Suprapubic skin (tissue), 4 donors: Measurements from ENCODE around the gene NFYA. TPM values are rescaled to one million over a fixed set of nuclear protein-coding genes. Genes with fewer than 3 reads are reported as not detected.

Source experiments
- DNase-seq, 2 donors: peaks; one replicate each; pipeline ENCODE4 v3.0.0-alpha.2; 2019; ENCODE audit warnings: low spot score in 2 of 2
- H3K27ac ChIP-seq: fragments of 200-600 bp; sonication (generic); one replicate; pipeline ENCODE4 v1.5.1; 2019
- H3K27me3 ChIP-seq: fragments of 200-600 bp; sonication (generic); one replicate; pipeline ENCODE4 v1.5.1; 2019
- H3K36me3 ChIP-seq: fragments of 200-600 bp; sonication (generic); one replicate; pipeline ENCODE4 v1.5.1; 2019
- H3K4me1 ChIP-seq: fragments of 200-600 bp; sonication (generic); one replicate; pipeline ENCODE4 v1.5.1; 2019
- H3K4me3 ChIP-seq: fragments of 200-600 bp; sonication (generic); one replicate; pipeline ENCODE4 v1.5.1; 2019; ENCODE audit warnings: mild to moderate bottlenecking
- H3K9me3 ChIP-seq: fragments of 200-600 bp; sonication (generic); one replicate; pipeline ENCODE4 v1.5.1; 2019
- EP300 ChIP-seq: sonication (generic); formaldehyde crosslinking; IDR thresholded peaks from one replicate; pipeline ENCODE4 v1.6.1; 2017; ENCODE audit warnings: antibody characterized with exemption
- POLR2A ChIP-seq, 2 donors: fragments of 450-650 bp; IDR thresholded peaks; one replicate each; pipeline ENCODE4 v1.6.1; 2017; ENCODE audit warnings: antibody characterized with exemption in 2 of 2, mild to moderate bottlenecking in 2 of 2, moderate library complexity in 2 of 2
- POLR2AphosphoS5 ChIP-seq, 3 donors: sonication (generic); formaldehyde crosslinking; IDR thresholded peaks; one replicate each; pipeline ENCODE4 v1.6.1; 2017; ENCODE audit warnings: antibody characterized with exemption in 3 of 3
- WGBS: methylation state at CpG from one replicate; pipeline ENCODE4 v1.1.5; 2018; 5-methylcytosine and 5-hydroxymethylcytosine counted together
- total RNA-seq, 4 donors: library from RNA; depleted of rRNA; stranded (reverse); fragments of >200 nt; gene quantifications; one replicate each; pipeline ENCODE4 v1.1.0, GENCODE V29; 2016
- TF ChIP-seq, protein P1 (sequence below), 2 donors: fragments of 200-600 bp in 1 of 2; fragments of 450-650 bp in 1 of 2; sonication (generic) in 1 of 2; IDR thresholded peaks; one replicate each; pipeline ENCODE4 v1.5.1; 2016 to 2019; ENCODE audit warnings: antibody characterized with exemption in 2 of 2, mild to moderate bottlenecking in 1 of 2, moderate library complexity in 1 of 2

NFYA gene
- total RNA-seq, 4 donors from 2014 or later, result 19.7 to 33.0 (median 24.2) TPM

DNA sequence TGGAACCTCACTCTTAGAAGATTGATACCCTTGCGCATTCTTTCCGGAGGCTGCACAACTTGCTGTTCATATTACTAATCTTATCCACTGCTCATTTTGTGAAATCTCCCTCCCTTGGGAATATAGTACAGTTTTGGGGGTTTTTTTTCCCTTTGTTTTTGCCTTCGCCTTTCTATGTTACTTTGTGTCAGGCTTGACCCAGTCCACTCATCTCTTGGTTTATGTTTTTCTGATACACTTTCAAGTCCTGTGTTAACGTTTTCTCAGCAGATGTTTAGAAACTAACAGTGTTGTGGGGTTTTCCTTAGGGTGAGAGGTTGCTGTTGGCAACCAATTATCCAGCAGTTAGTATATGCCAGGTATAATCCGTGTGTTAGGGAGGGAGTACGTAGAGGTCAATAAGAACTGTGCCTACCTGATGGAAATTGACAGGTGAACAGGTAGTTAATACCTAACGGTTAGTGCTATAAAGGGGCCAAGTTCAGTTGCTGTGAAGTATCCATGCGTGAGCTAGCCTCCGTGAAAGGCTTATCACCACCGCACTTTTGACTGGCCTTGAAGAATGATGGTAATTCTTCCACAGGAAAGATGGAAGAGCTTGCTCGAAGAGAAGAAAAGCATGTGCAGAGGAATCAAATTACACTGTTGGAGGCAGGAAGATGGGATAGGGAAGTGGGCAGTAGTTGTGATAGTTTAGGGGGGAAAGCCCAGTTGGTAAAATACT, 1.4 kb downstream of the NFYA start:
- H3K27me3 ChIP-seq, result no peaks in the 10 kb centered on the region
- TF ChIP-seq EP300 (no peak), POLR2A (IDR thresholded peaks at IDR 0.05) (no peak), POLR2AphosphoS5 (IDR thresholded peaks at IDR 0.05) (no peak)
- TF ChIP-seq, protein P1, sequence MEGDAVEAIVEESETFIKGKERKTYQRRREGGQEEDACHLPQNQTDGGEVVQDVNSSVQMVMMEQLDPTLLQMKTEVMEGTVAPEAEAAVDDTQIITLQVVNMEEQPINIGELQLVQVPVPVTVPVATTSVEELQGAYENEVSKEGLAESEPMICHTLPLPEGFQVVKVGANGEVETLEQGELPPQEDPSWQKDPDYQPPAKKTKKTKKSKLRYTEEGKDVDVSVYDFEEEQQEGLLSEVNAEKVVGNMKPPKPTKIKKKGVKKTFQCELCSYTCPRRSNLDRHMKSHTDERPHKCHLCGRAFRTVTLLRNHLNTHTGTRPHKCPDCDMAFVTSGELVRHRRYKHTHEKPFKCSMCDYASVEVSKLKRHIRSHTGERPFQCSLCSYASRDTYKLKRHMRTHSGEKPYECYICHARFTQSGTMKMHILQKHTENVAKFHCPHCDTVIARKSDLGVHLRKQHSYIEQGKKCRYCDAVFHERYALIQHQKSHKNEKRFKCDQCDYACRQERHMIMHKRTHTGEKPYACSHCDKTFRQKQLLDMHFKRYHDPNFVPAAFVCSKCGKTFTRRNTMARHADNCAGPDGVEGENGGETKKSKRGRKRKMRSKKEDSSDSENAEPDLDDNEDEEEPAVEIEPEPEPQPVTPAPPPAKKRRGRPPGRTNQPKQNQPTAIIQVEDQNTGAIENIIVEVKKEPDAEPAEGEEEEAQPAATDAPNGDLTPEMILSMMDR (IDR thresholded peaks at IDR 0.05), result no peak
- H3K36me3 ChIP-seq, result peaks cover 8% of the 10 kb centered on the region
- no peak for DNase-seq
- H3K4me3 ChIP-seq, result peak overlapping the region; percentile 73
- H3K27ac ChIP-seq, result peak overlapping the region; percentile 100
- H3K4me1 ChIP-seq, result peaks cover 50% of the 10 kb centered on the region
- H3K9me3 ChIP-seq, result no peaks in the 10 kb centered on the region
- WGBS, result under 1% methylated on average over 11 of the region's 11 CpGs

DNA sequence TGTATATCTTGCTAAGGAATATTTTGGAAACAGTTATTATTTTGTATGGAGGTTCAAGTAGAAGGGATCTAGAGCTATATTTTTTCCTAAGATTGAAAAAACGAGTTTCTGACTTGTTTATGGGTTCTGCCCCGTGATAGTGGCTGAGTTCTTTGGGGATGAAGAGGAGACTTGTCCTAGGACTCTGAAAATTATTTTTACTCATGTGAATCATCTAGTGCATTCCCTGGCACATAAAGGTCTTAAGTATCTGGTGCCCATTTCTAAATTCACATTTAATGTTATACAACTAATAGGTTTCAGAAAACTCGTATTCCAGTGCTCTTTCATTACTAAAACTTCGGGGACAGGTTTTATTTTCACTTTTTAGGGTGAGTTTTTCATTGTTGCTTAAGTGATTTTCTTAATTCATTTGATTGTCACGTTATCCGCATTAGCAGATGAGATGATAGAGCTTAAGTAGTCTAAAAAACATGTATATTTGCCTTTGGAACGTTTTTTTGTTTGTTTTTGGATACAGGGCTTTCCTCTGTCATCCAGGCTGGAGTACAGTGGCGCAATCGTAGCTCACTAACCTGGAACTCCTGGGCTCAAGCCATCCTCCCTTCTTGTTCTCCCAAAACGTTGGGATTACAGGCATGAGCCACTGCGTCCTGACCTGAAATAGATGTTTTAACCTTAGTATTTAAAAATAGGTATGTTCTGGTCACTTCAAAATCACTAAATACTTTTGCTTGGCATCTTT, 2.1 kb downstream of the NFYA start:
- no peaks in the 10 kb centered on the region for H3K27me3 ChIP-seq
- TF ChIP-seq, protein P1 (IDR thresholded peaks at IDR 0.05), result no peak
- TF ChIP-seq POLR2A (IDR thresholded peaks at IDR 0.05) (no peak), POLR2AphosphoS5 (IDR thresholded peaks at IDR 0.05) (no peak), EP300 (no peak)
- peaks cover 50% of the 10 kb centered on the region for H3K4me1 ChIP-seq
- H3K27ac ChIP-seq, result peak overlapping the region; percentile 100
- H3K36me3 ChIP-seq, result peaks cover 7% of the 10 kb centered on the region
- no peak for DNase-seq
- no peaks in the 10 kb centered on the region for H3K9me3 ChIP-seq
- 34% methylated on average over 11 of the region's 11 CpGs for WGBS
- H3K4me3 ChIP-seq, result peak overlapping the region; percentile 73

- no peak for DNase-seq
- WGBS, result 75% methylated on average over 4 of the region's 4 CpGs
- Histone ChIP-seq H3K36me3 (peaks cover 18% of the 10 kb centered on the region), H3K9me3 (no peaks in the 10 kb centered on the region), H3K27me3 (no peaks in the 10 kb centered on the region), H3K27ac (no peak overlapping the region), H3K4me3 (no peak overlapping the region), H3K4me1 (peaks cover 47% of the 10 kb centered on the region)
- no peak for TF ChIP-seq EP300
- no peak for TF ChIP-seq POLR2A (IDR thresholded peaks at IDR 0.05)
Measured at GRCh38 chr6:41075651-41076626, 3.2 kb downstream of the NFYA start.

GRCh38 chr6:41077536-41077935, 4.8 kb downstream of the NFYA start:
- H3K4me3 ChIP-seq, result no peak overlapping the region
- TF ChIP-seq, protein P1 (IDR thresholded peaks at IDR 0.05), result no peak
- TF ChIP-seq POLR2AphosphoS5 (IDR thresholded peaks at IDR 0.05), result no peak
- no peak for TF ChIP-seq EP300
- no peak for TF ChIP-seq POLR2A (IDR thresholded peaks at IDR 0.05)
- H3K36me3 ChIP-seq, result peaks cover 27% of the 10 kb centered on the region
- H3K27me3 ChIP-seq, result no peaks in the 10 kb centered on the region
- H3K27ac ChIP-seq, result no peak overlapping the region
- H3K9me3 ChIP-seq, result no peaks in the 10 kb centered on the region
- DNase-seq, result no peak
- 66% methylated on average over 2 of the region's 2 CpGs for WGBS
- H3K4me1 ChIP-seq, result peaks cover 43% of the 10 kb centered on the region

GRCh38 chr6:41078101-41078500, 5.3 kb downstream of the NFYA start:
- Histone ChIP-seq H3K27ac (no peak overlapping the region), H3K27me3 (no peaks in the 10 kb centered on the region), H3K36me3 (peaks cover 27% of the 10 kb centered on the region), H3K4me1 (peaks cover 43% of the 10 kb centered on the region), H3K4me3 (no peak overlapping the region), H3K9me3 (no peaks in the 10 kb centered on the region)
- no peak for TF ChIP-seq POLR2AphosphoS5 (IDR thresholded peaks at IDR 0.05)
- TF ChIP-seq, protein P1 (IDR thresholded peaks at IDR 0.05), result no peak
- no peak for TF ChIP-seq POLR2A (IDR thresholded peaks at IDR 0.05)
- TF ChIP-seq EP300, result no peak
- no peak for DNase-seq
- WGBS, result 88% methylated on average over 3 of the region's 3 CpGs
